HG02623 (cell line): Measurements from ENCODE around the gene STRBP.
A peak's percentile ranks its signal among the peaks of the same experiment; 100 is the strongest.
"Not testable (repeated sequence)": the region's sequence is repeated elsewhere in the genome, so short reads cannot be mapped to it uniquely, and the experiment has no call there.

ENCODE experiments used
- ATAC-seq: cut with Tn5 transposase; IDR thresholded peaks from one replicate; pipeline ENCODE4 v1.9.1; 2021; ENCODE audit warnings: moderate library complexity; ENCODE audit not compliant: unreplicated experiment

The STRBP gene

DNA sequence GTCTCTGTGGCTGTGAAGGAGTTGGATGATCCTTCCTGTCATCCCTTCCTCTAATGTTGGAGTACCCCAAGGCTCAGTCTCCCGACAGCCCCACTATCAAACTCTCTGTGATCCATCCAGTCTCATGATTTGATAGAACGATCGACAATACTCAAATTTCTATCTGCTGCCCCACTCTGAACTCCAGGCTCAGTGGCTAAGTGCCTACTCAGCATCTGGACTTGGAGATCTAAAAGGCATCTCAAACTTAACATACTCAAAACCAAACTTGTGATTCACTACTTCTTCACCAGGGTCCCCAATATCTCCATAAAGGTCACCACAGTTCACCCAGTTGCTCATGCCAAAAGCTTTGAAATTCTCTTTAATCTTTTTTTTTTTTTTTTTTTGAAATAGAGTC, 15.1 kb upstream of the STRBP start:
- no peak for ATAC-seq

DNA sequence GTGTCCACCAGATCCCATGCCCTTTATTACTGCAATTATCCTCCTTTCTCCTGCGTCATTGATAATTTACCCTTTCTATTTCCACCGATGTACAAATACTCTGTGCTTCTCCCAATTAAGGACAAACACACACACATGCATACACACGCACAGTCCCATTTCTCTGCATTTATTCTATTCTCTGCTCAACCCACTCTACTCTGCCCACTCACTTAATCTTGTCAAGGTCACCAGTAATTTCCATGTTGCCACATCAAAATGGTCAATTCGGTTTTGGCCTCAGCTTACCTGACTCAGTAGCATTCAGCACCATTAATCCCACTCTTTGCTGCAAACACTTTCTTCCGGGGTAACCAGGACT, 14.6 kb upstream of the STRBP start:
- ATAC-seq = no peak

DNA sequence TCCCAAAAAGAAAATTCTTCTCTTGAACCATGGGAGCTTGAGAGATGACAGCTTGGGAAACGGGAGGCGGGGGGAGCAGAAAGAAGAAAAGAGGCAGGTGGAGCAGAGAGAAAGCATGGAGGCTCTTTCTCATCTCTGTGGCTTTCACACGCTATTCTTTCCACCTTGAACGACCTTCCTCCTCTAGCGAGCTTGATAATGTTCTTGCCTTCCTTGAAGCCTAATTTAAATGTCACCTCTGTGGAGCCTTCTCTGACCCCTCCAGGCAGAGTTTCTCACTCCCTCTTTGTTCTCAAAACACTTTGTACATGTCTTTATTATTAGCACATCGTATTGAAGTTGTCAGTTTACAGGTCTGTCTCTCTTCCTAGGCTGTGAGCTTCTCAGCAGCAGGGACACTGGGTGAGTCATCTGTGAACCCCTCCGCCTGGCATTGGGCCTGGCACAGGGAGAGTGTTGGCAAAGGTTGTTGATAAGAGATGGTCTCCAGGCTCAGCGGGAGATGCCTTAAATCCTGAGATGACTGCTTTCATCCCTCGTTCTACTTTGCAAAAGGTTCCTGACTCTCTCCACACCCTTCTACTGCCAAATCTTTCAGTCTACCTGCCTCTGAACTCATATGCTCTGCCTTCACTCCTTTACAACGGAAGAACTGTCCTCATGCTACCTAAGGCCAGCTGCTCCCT, 14.1 kb upstream of the STRBP start:
- ATAC-seq = no peak

DNA sequence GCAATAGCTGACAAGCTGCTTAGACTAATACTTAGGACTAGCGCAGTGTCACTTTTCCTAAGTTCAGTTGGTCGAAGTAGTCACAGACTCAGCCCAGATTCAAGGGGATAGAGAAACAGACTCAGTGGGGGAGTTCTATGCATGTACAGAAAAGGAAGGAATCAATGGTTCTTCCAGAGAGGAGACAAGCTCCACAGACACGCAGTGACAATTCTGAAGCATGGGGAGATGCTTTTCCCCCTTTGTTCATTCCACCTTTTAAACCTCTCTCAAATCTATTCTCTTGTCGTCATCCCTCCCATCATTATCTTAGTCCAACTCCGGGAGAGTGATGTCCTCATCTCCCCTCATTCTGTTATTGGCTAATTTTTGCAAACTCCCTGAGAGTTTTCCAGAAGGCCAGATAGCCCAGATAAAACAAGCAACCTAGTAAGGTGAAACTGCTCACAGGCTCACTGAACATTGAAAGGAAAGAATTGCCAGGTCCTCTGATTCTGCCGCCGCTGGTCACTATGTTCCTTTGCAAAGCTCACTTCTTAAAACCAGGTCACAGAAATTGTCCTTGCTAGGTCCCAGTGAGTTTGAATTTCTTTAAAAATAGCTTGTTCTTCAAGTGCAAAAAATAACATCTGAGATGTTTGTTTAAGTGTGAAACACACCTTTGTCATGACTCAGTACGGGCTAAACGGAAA, 13.4 kb upstream of the STRBP start:
- no peak for ATAC-seq

DNA sequence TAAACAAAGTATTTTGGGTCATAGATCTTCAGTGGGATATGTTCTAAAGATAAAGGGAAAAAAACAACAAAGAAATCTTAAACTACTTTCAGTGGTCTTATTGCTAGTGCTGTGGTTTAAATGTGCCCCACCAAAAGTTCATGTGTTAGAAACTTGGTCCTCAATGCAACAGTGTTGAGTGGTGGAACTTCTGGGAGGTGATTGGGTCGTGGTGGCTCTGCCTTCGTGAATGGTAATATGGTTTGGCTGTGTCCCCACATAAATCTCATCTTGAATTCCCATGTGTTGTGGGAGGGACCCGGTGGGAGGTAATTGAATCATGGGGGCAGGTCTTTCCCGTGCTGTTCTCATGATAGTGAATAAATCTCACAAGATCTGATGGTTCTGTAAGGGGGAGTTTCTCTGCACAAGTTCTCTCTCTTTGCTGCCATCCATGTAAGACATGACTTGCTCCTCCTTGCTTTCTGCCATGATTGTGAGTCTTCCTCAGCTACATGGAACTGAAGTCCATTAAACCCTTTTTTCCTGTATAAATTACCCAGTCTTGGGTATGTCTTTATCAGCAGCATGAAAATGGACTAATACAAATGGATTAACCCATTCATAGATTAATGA, 10.6 kb upstream of the STRBP start:
- ATAC-seq = not testable (repeated sequence)

DNA sequence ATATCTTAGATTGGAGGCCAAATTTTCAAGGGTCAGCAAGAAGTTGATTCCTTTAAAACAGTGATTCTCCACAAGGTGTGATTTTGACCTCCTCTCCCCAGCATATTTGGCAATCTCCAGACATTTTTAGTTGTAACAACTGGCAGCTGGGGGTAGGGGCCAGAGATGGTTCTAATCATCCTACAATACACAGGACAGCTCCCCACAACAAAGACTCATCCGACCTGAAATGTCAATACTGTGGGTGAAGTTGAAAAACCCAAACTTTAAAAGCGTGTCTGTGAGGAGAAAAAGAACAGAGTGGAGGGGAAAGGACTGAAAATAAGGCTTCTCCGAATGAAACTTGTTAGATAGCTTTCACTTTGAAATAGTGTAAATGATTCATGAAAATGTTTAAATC, 10.0 kb upstream of the STRBP start:
- ATAC-seq = no peak

DNA sequence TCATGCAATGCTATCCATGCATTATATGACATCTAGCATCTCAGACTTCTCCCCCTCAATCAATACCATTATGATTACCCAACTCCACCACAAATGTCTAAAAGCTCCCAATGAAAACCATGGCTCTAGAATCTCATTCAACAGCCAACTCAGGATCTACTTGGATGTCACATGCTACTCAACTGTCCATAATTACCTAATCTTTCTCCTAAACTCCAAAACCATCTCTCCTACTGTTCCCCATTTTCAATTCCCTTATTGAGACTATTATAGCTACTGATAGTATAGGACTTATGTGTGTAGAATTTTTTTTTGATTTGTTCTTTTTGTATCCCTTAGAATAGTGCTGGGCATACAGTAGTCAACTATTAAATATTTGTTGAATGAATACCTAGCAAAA, 8.2 kb upstream of the STRBP start:
- no peak for ATAC-seq

DNA sequence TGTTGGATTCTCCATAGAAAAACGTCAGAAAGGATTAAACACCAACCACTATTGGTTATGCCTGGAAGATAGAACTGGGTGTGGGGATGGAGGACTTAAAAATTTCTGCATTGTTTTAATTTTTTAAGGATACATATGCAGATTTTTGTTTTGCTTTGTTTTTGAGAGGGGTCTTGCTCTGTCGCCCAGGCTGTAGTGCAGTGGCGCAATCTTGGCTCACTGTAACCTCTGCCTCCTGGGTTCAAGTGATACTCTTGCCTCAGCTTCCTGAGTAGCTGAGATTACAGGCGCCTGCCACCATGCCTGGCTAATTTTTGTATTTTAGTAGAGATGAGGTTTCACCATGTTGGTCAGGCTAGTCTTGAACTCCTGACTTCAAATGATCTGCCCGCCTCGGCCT, 2.7 kb upstream of the STRBP start:
- not testable (repeated sequence) for ATAC-seq

DNA sequence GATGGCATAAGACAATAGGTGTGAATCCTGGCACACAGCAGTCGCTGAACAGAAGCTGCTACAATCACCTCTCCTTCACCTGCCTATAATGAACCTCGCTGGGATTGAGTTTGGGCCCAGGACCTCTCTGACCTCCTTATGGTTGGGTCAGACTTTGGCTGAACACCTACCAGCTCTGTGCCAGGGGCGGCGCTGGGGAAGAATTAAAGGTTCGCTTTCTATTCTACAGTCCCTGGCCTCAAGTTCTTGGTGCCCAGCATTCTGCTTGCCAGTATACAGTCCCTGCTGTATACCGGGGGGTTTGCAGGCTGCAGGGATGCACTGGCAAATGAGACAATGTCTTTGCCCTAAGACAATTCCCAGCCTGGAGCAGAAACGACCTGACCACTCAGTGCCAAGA, 895 bp upstream of the STRBP start:
- ATAC-seq = no peak

DNA sequence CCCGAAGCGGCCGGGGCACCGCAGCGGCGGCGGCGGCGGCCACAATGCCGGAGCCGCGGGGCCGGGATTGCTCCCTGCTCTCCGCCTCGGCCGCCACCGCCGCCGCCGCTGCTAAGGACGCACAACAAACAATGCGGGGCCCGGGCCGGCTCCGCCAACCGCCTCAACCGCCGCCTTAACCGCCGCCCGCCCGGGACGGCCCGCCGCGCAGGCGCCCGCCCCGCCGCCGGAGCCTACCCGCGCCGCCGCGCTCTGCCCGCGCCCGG, 254 bp downstream of the STRBP start:
- no peak for ATAC-seq

DNA sequence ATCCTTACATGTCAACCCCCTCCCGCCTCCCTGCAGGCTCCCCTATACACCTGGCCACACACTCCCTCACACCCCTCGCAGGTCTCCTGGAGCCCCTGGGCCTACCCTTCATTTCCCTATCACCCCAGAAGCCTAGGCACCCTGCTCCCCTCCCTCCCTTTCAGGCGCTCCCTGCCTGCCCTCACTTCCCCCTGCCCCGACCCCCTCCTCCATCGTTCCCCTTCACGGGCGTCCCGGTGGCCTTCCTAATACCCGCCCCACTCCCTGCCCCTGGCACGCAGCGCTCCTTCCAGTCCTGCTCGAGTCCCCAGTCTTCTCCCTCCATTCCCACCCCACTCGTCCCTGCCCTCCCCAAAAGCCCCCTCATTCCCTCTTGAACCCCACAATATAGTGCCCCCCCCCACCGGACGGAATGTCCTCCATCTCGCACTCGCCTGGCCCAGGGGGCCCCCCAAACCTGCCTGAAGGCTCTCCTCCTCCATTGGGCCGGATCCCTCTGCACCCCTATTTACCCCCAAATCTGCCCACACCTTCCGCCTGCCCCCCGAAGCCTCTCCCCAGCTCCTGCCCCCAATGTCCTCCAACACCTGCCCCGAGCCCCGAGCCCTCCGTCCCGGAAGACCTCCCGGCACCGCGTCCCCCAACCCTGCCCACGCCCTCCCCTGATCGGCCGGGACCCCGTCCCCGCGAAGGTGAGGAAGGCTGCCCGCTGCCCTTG, 746 bp downstream of the STRBP start:
- ATAC-seq = peak; percentile 5

DNA sequence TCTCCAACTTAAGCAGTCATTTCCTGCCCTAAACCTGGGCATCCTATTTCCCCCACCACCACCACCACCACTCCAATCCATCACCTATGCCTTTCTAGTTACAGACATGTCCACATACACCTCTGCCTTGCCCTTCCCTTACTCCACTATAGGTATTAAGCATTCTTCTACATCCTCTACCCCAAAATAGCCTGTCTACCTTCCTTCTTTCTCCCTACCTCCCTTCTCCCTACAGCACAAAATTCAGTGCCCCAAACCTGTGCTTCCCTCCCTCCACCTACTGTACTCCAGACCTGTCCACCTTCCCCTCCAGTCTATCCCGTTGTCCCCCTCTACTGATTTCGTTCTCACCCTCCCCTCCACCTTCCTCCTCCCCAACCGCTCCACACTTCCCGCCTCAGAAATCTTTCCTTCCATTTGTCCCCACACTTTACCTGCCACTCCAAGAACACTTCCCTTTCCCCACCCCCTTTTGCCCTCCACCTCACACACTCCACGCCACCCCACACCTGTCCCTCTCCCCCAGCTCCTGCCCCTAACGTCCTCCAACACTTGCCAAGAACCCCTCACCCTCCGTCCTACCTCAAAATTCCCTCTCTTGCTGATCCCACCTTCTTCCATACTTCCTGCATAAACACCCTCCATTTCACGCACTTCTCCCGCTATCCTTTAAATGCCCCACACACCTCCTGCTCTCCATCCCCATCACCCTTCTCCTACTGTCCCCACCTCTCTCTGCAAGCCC, 1.6 kb downstream of the STRBP start:
- ATAC-seq = no peak

DNA sequence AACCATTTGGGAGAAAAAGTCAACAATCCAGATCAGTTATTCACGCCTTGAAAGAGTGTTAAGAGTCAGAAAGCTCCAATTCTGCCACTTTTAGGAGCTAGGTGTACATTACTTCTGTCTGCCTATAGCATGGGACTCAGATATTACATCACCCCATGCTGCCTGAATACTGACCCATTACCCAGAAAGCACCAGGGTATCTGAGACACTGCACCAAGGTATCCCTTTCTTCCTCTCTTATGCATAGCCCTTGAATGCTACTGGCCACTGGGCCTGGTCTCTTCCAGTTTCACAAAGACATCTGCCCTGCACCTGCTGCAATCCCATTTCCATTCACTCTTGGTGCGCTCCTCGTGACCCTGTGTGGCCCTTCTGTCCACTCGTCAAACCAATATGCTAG, 2.6 kb downstream of the STRBP start:
- ATAC-seq = no peak

DNA sequence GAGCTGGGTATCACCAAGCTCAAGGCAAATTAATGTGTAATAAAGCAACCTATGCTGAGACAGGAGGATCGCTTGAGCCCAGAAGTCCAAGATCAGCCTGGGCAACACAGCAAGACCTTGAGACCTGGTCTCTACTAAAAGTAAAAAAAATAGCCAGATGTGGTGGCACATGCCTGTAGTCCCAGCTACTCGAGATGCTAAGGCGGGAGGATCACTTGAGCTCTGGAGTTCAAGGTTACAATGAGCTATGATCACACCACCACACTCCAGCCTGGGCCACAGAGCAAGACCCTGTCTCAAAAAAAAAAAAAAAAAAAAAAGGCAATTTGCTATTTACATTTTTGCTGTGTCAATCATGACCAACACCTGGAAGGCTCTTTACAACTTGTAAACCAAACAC, 5.2 kb downstream of the STRBP start:
- ATAC-seq = no peak

DNA sequence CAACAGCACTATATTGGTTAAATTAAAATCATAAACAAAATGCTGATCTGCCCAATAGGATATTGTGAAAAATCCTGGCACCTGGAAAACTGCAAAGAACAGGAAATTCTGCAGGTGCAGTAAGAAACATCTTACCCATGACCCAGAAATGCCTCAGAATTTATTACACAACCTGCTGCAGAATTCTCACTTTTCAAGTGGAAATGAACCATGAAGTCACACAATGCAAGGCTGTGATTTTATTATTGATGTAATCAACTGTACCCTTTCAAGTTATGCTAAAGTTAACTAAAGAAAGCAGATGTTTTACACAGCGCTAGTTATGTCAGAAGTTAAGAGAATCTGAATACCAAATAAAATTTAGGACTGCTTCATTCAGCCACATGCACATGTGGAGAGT, 6.0 kb downstream of the STRBP start:
- no peak for ATAC-seq

DNA sequence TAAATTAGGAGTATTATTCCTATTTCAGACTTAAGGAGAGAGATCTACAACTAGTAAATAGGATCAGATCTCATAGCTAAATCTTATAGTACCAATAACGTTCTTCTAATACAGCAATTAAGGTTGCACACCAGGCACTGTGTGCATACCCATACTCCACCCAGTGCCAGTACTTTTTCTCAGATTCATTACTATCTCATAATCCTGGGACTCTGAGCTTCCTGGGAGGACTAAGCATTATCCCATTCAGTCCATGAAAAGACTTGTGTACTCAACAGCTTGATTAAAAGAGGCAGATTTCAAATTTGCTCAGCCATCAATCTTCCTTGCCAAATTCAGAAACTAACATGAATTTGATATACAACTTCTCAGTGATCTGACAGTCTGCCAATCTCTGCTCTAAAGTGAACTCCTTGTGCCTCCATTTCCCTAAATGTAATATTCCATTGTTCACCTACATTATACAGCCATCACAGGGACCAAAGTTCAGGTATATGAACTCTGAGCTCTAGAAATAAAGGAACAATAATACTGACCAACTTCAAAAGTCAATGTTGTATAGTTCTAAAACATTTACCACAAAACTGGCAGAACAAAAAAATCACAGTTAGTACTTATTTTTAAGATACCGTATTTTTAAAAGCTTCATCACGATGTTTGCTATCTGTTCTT, 7.2 kb downstream of the STRBP start:
- no peak for ATAC-seq

DNA sequence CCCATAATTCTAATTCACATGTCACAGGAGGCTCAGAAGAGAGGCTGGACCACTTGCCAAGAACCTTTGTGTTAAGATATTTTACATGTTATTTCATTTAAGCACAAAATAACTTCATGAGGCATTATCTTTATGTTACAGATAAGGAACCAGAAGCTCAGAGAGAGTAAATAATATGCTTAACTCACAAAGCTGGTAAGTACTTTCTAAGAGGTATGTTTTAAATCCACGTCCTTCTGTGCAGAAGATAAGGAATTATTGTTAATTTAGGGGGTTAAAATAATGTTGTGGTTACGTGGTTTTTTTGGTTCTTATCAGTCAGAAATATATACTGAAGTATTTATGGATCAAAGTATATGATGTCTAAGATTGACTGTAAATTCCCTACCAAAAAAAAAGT, 8.0 kb downstream of the STRBP start:
- no peak for ATAC-seq

DNA sequence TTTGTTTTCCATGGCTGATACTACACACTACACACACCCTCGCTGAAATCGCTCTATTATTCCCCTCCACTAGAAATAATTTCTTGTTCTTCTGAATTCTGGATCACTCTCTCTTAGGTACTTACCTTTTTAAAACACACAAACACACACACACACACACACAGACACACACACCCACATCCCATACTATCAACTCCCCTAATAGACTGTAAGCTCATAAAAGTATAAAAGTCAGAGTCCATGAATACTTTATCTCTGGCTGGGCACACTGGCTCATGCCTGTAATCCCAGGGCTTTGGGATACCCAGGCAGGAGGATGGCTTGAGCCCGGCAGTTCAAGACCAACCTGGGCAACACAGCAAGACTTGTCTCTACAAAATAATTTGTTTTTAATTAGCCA, 11.1 kb downstream of the STRBP start:
- no peak for ATAC-seq

DNA sequence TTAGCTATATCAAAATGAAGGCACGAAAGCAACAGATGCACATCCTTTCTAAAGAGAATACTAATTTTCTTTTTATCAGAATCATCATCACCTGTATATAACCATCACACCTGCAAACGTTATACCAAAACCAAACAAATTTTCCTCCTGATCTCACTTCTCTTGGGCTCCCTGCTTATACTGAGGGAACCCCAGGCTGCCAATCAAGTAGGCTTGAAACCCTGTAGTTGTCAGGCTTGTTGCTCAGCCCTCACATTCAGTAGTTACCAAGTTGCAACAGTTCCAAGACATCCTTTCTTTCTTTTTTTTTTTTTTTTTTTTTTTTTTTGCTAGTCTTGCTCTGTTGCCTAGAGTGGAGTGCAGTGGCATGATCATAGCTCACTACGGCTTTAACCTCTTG, 12.7 kb downstream of the STRBP start:
- no peak for ATAC-seq

DNA sequence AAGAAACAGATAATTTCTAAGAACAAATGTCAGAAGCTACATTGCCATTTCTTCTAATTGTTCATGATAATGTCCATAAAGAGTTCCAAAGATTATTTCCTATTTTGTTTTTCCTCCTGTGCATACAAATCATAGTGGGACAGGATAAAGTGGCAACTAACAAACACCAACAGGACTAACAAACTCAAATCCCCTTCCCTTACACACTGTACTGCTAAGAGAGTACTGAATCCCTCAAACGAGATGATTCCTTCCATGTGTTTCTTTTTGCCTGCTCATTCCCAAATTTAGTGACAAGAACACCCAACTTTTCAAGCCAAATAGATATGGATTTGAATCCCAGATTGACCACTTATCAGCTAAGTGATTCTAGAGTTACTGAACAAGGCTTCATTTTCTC, 15.2 kb downstream of the STRBP start:
- ATAC-seq = no peak

DNA sequence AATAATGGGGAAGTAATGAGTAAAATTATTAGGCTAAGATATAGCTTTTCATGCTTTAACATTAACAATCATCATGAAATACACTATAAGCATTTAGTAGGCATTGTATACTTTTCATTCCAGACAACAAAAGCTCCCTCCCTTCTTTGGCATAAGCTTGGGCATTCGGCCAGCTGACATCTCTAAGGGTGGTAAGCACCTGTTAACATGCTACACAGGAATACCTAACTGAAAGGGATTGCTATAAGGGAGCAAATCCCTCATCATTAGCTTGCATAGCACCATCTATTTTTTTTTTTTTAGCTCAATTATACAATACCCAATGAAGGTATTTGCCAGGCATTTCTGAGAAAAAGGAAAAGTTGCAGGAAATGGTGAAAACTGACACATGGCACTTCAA, 16.6 kb downstream of the STRBP start:
- ATAC-seq = no peak
